Measurements from ENCODE around the gene RACGAP1. TPM values are rescaled to one million over a fixed set of nuclear protein-coding genes. Genes with fewer than 3 reads are reported as not detected.

The RACGAP1 gene
- polyA plus RNA-seq, 3 donors, result 3.1 to 5.4 (median 3.6) TPM

GRCh38 chr12:49961111-49961922 lies 64.0 kb downstream of the RACGAP1 start, which contains the start of gene AQP5:
TSS of gene AQP5 (plus strand) at chr12:49961872. CDS start at chr12:49962018, 146 bp downstream.
- peaks cover 0 to 15% (median 8%) of the 10 kb centered on the region in 7 donors for H3K9me3 Mint-ChIP-seq
- TF ChIP-seq CTCF (IDR thresholded peaks at IDR 0.05), result no peak
- Histone ChIP-seq H3K27ac (ENCODE audit: low read depth in 1 of 2, low read length in 2 of 2) (no peak within 1 kb of the TSS), H3K79me2 (ENCODE audit: insufficient read depth, low read length) (no peaks in the 10 kb centered on the region), H3K4me1 (ENCODE audit: control insufficient read depth in 1 of 2, insufficient read depth in 2 of 2, low read length in 2 of 2) (peaks cover 3 to 10% of the 10 kb centered on the region in 2 donors), H4K20me1 (ENCODE audit: insufficient read depth, low read length) (no peaks in the 10 kb centered on the region), H3K27me3 (ENCODE audit: control insufficient read depth in 2 of 2, insufficient read depth in 2 of 2, low read length in 2 of 2) (peaks cover 55 to 95% of the 10 kb centered on the region in 2 donors), H2AFZ (ENCODE audit: insufficient read depth, low read depth, low read length, poor library complexity, severe bottlenecking) (no peak within 1 kb of the TSS), H3K36me3 (replicated peaks in 1 of 2; ENCODE audit: control insufficient read depth in 1 of 2, insufficient read depth in 2 of 2, low read length in 2 of 2) (no peaks in the 10 kb centered on the region), H3K9me3 (replicated peaks in 1 of 2; ENCODE audit: control insufficient read depth in 1 of 2, insufficient read depth in 1 of 2, low read length in 2 of 2) (peaks cover 0 to 45% of the 10 kb centered on the region in 2 donors), H3K4me2 (replicated peaks; ENCODE audit: extremely low read depth, low read length, poor library complexity, severe bottlenecking) (peak within 1 kb of the TSS; percentile 31), H3K4me3 (replicated peaks in 1 of 3; ENCODE audit: low read depth in 2 of 3, low read length in 3 of 3) (no peak within 1 kb of the TSS), H3K9ac (ENCODE audit: insufficient read depth, low read length, poor library complexity, severe bottlenecking) (no peak within 1 kb of the TSS)
- peaks cover 9% of the 10 kb centered on the region for H3K4me1 Mint-ChIP-seq
- H3K27me3 Mint-ChIP-seq (ENCODE audit: low read depth in 3 of 3), result peaks cover 90 to 96% (median 93%) of the 10 kb centered on the region in 3 donors
- WGBS (ENCODE audit: insufficient coverage), result 4% methylated on average over 103 of the region's 111 CpGs
- peak within 1 kb of the TSS; percentile 24 to 83 for H3K4me3 Mint-ChIP-seq
- no peak within 1 kb of the TSS for H3K27ac Mint-ChIP-seq
- DNase-seq, result no peak
- H3K36me3 Mint-ChIP-seq, result peaks cover 0 to 9% of the 10 kb centered on the region in 2 donors
- intact Hi-C loops (cut with micrococcal nuclease), result loop anchor here in 1 of 2 donors (10.0 kb wide), 1 partner anchor 213 kb away; no protein-coding TSS in a partner anchor

- peaks cover 0 to 18% (median 8%) of the 10 kb centered on the region in 7 donors for H3K9me3 Mint-ChIP-seq
- H3K4me3 Mint-ChIP-seq, result peak overlapping the region; percentile 24 to 83
- H3K36me3 Mint-ChIP-seq, result peaks cover 0 to 9% of the 10 kb centered on the region in 2 donors
- Histone ChIP-seq H3K4me2 (replicated peaks; ENCODE audit: extremely low read depth, low read length, poor library complexity, severe bottlenecking) (peak overlapping the region; percentile 31), H3K4me3 (replicated peaks in 1 of 3; ENCODE audit: low read depth in 2 of 3, low read length in 3 of 3) (no peak overlapping the region), H2AFZ (ENCODE audit: insufficient read depth, low read depth, low read length, poor library complexity, severe bottlenecking) (no peak overlapping the region), H3K27me3 (ENCODE audit: control insufficient read depth in 2 of 2, insufficient read depth in 2 of 2, low read length in 2 of 2) (peaks cover 58 to 95% of the 10 kb centered on the region in 2 donors), H3K27ac (ENCODE audit: low read depth in 1 of 2, low read length in 2 of 2) (no peak overlapping the region), H3K4me1 (ENCODE audit: control insufficient read depth in 1 of 2, insufficient read depth in 2 of 2, low read length in 2 of 2) (peaks cover 10 to 17% of the 10 kb centered on the region in 2 donors), H3K36me3 (replicated peaks in 1 of 2; ENCODE audit: control insufficient read depth in 1 of 2, insufficient read depth in 2 of 2, low read length in 2 of 2) (no peaks in the 10 kb centered on the region), H3K9ac (ENCODE audit: insufficient read depth, low read length, poor library complexity, severe bottlenecking) (no peak overlapping the region), H3K9me3 (replicated peaks in 1 of 2; ENCODE audit: control insufficient read depth in 1 of 2, insufficient read depth in 1 of 2, low read length in 2 of 2) (peaks cover 0 to 52% of the 10 kb centered on the region in 2 donors), H4K20me1 (ENCODE audit: insufficient read depth, low read length) (no peaks in the 10 kb centered on the region), H3K79me2 (ENCODE audit: insufficient read depth, low read length) (no peaks in the 10 kb centered on the region)
- H3K27ac Mint-ChIP-seq, result no peak overlapping the region
- peaks cover 93 to 96% (median 94%) of the 10 kb centered on the region in 3 donors for H3K27me3 Mint-ChIP-seq (ENCODE audit: low read depth in 3 of 3)
- H3K4me1 Mint-ChIP-seq, result peaks cover 16% of the 10 kb centered on the region
- no peak for TF ChIP-seq CTCF (IDR thresholded peaks at IDR 0.05)
- 38% methylated on average over 9 of the region's 13 CpGs for WGBS (ENCODE audit: insufficient coverage)
- intact Hi-C loops (cut with micrococcal nuclease), result loop anchor here in 1 of 2 donors (10.0 kb wide), 1 partner anchor 214 kb away; no protein-coding TSS in a partner anchor
- DNase-seq, result no peak
Measured at GRCh38 chr12:49960474-49961110, 64.7 kb downstream of the RACGAP1 start.

All from CD14-positive monocyte (primary cell).